ENCODE results near the gene ATP7A.
A peak's percentile ranks its signal among the peaks of the same experiment; 100 is the strongest.

ATP7A gene

GRCh38 chrX:78024349-78025059, 114.0 kb downstream of the ATP7A start:
- Histone ChIP-seq H3K9ac (no peak overlapping the region), H3K9me3 (ENCODE audit: control insufficient read depth, low read length) (no peaks in the 10 kb centered on the region), H3K36me3 (ENCODE audit: control insufficient read depth, insufficient read depth, low read length) (no peaks in the 10 kb centered on the region), H3K27ac (no peak overlapping the region), H3K4me3 (ENCODE audit: low read depth, low read length) (no peak overlapping the region), H3K4me1 (peaks cover 2% of the 10 kb centered on the region), H3K27me3 (ENCODE audit: control insufficient read depth, insufficient read depth, low read length) (no peaks in the 10 kb centered on the region), H3K4me2 (ENCODE audit: low read length) (no peak overlapping the region), H3K79me2 (no peaks in the 10 kb centered on the region), H2AFZ (no peak overlapping the region)
- TF ChIP-seq CTCF (IDR thresholded peaks at IDR 0.05), result peak; percentile 17

GRCh38 chrX:78027798-78028197, 117.3 kb downstream of the ATP7A start:
- H3K27me3 ChIP-seq (ENCODE audit: control insufficient read depth, insufficient read depth, low read length), result no peaks in the 10 kb centered on the region
- H3K9ac ChIP-seq, result no peak overlapping the region
- H3K9me3 ChIP-seq (ENCODE audit: control insufficient read depth, low read length), result no peaks in the 10 kb centered on the region
- H3K36me3 ChIP-seq (ENCODE audit: control insufficient read depth, insufficient read depth, low read length), result no peaks in the 10 kb centered on the region
- TF ChIP-seq CTCF (IDR thresholded peaks at IDR 0.05), result no peak
- H2AFZ ChIP-seq, result no peak overlapping the region
- H3K79me2 ChIP-seq, result no peaks in the 10 kb centered on the region
- no peak overlapping the region for H3K4me2 ChIP-seq (ENCODE audit: low read length)
- no peaks in the 10 kb centered on the region for H3K4me1 ChIP-seq
- no peak overlapping the region for H3K4me3 ChIP-seq (ENCODE audit: low read depth, low read length)
- H3K27ac ChIP-seq, result no peak overlapping the region

DNA sequence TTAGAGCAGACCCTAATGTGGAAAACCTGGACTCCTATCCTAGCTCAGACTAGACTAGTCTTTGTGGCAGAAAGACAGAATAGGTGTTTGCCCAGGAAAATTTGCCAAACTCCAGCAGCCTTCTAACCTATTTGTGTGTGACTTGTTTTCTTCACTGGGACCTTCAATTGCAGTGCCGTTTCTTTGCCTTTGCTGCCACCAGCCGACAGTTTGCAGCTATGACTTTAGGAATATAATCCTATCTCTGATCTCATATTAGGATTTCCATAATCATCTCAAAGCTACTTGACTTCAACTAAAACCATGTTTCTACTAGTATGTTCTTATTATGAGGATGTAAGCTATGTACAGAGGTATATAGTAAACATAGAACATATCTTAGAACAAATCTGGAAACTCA, 119.2 kb downstream of the ATP7A start:
- H2AFZ ChIP-seq, result no peak overlapping the region
- no peaks in the 10 kb centered on the region for H3K4me1 ChIP-seq
- H3K79me2 ChIP-seq, result no peaks in the 10 kb centered on the region
- H3K27me3 ChIP-seq (ENCODE audit: control insufficient read depth, insufficient read depth, low read length), result no peaks in the 10 kb centered on the region
- H3K4me3 ChIP-seq (ENCODE audit: low read depth, low read length), result no peak overlapping the region
- no peak overlapping the region for H3K9ac ChIP-seq
- no peak overlapping the region for H3K4me2 ChIP-seq (ENCODE audit: low read length)
- H3K9me3 ChIP-seq (ENCODE audit: control insufficient read depth, low read length), result no peaks in the 10 kb centered on the region
- H3K27ac ChIP-seq, result no peak overlapping the region
- peak; percentile 58 for TF ChIP-seq CTCF (IDR thresholded peaks at IDR 0.05)
- H3K36me3 ChIP-seq (ENCODE audit: control insufficient read depth, insufficient read depth, low read length), result no peaks in the 10 kb centered on the region

DNA sequence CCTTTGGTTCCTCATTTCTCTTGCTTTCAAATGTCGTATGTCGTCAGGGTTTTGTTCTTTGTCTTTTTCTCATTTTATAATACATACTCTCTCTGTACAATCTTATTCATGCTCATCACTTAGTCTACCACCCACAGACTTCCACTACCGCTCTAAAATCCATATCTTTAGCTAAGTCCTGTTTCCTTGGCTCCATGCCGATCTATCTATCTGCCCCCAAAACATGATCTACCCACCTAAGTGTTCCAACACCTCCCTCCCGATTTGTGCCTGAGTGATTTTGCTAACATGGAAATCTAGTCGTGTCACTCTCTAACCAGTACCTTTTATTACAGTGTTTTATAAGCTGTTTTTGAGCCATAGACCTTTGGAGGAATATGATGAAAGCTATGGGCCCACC, 124.6 kb downstream of the ATP7A start:
- no peak overlapping the region for H3K27ac ChIP-seq
- TF ChIP-seq CTCF (IDR thresholded peaks at IDR 0.05), result no peak
- H3K79me2 ChIP-seq, result no peaks in the 10 kb centered on the region
- H3K9me3 ChIP-seq (ENCODE audit: control insufficient read depth, low read length), result no peaks in the 10 kb centered on the region
- no peak overlapping the region for H3K9ac ChIP-seq
- no peak overlapping the region for H3K4me2 ChIP-seq (ENCODE audit: low read length)
- H2AFZ ChIP-seq, result no peak overlapping the region
- no peaks in the 10 kb centered on the region for H3K36me3 ChIP-seq (ENCODE audit: control insufficient read depth, insufficient read depth, low read length)
- no peaks in the 10 kb centered on the region for H3K4me1 ChIP-seq
- no peaks in the 10 kb centered on the region for H3K27me3 ChIP-seq (ENCODE audit: control insufficient read depth, insufficient read depth, low read length)
- H3K4me3 ChIP-seq (ENCODE audit: low read depth, low read length), result no peak overlapping the region

GRCh38 chrX:78037881-78038280, 127.4 kb downstream of the ATP7A start:
- Histone ChIP-seq H3K4me3 (ENCODE audit: low read depth, low read length) (no peak overlapping the region), H3K9ac (no peak overlapping the region), H2AFZ (no peak overlapping the region), H3K9me3 (ENCODE audit: control insufficient read depth, low read length) (no peaks in the 10 kb centered on the region), H3K79me2 (no peaks in the 10 kb centered on the region), H3K4me1 (no peaks in the 10 kb centered on the region), H3K27ac (no peak overlapping the region), H3K4me2 (ENCODE audit: low read length) (no peak overlapping the region), H3K36me3 (ENCODE audit: control insufficient read depth, insufficient read depth, low read length) (no peaks in the 10 kb centered on the region), H3K27me3 (ENCODE audit: control insufficient read depth, insufficient read depth, low read length) (no peaks in the 10 kb centered on the region)
- TF ChIP-seq CTCF (IDR thresholded peaks at IDR 0.05), result no peak
